NT2/D1 (cell line): ENCODE results near the gene IZUMO1.

Experiments
- YY1 ChIP-seq: IDR thresholded peaks from 2 replicates; pipeline ENCODE4 v1.6.1; 2011; ENCODE audit not compliant: insufficient read length, insufficient read depth
- ZNF274 ChIP-seq: IDR thresholded peaks from 2 replicates; pipeline ENCODE4 v1.6.1; 2011; ENCODE audit warnings: mild to moderate bottlenecking, low read depth, low read length

GRCh38 chr19:48715681-48716171 lies 31.0 kb downstream of the IZUMO1 start:
- TF ChIP-seq YY1 (no peak), ZNF274 (no peak)
